ENCODE data around the gene NUMB. TPM values are rescaled to one million over a fixed set of nuclear protein-coding genes. Genes with fewer than 3 reads are reported as not detected.

NUMB gene
- total and polyA plus RNA-seq, 2 donors (not counting 3 experiments of a cell fraction or from before 2014, with no cell fraction given): 128 to 164 TPM

DNA sequence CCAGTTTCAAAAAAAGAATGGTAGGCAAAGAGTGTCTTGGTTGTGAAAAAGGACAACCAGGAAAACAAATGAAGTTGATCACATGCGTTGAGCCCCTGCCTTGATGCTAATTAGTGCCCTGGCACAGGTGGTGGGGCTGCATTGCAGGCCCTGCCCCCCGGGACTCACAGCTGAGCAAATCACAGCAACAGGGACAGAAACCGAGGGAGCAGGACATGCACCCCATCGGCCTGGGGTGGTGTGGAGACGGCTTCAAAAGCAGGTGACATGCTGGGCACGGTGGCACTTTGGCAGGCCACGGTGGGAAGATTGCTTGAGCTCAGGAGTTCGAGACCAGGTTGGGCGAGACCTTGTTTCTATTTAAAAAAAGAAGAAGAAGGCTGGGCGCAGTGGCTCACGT, 222.2 kb downstream of the NUMB start:
- no peaks in the 10 kb centered on the region for H3K79me2 ChIP-seq (ENCODE audit: control insufficient read depth, insufficient read depth, low read length)
- no peak overlapping the region for H3K4me3 ChIP-seq (replicated peaks in 1 of 3; ENCODE audit: insufficient read depth in 1 of 3, low read depth in 1 of 3, low read length in 3 of 3)
- H3K4me1 ChIP-seq (ENCODE audit: control insufficient read depth, extremely low read depth, insufficient read depth, low read length): peaks cover 36% of the 10 kb centered on the region
- no peaks in the 10 kb centered on the region for H3K9me1 ChIP-seq (replicated peaks; ENCODE audit: control insufficient read depth, extremely low read depth, insufficient read depth, low read length)
- no peak overlapping the region for H2AFZ ChIP-seq (ENCODE audit: low read depth, low read length)
- no peak for FAIRE-seq
- no TSS peak for BruUV-seq (replicated peaks)
- no peak for DNase-seq (ENCODE audit: low read depth, low spot score)
- H3K27ac ChIP-seq (ENCODE audit: insufficient read depth, low read depth, low read length): no peak overlapping the region
- intact Hi-C loops (cut with micrococcal nuclease): no loop called here
- H3K9me3 ChIP-seq (replicated peaks; ENCODE audit: control insufficient read depth, insufficient read depth, low read length): no peaks in the 10 kb centered on the region
- no peak overlapping the region for H3K9ac ChIP-seq (replicated peaks; ENCODE audit: extremely low read depth, insufficient read depth, low read length)
- dilution Hi-C loops (cut with MboI; ENCODE audit: extremely low pct_ligation_motif_present, low sequenced_read_pairs): no loop called here
- no peaks in the 10 kb centered on the region for H3K36me3 ChIP-seq (ENCODE audit: control insufficient read depth in 2 of 2, extremely low read depth in 1 of 2, insufficient read depth in 2 of 2, low read length in 2 of 2)
- TF ChIP-seq, protein P1, sequence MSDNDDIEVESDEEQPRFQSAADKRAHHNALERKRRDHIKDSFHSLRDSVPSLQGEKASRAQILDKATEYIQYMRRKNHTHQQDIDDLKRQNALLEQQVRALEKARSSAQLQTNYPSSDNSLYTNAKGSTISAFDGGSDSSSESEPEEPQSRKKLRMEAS (IDR thresholded peaks at IDR 0.05; ENCODE audit: insufficient read depth, insufficient read length): no peak
- TF ChIP-seq GATA2 (IDR thresholded peaks at IDR 0.05; ENCODE audit: insufficient read depth, insufficient read length, low read depth, low read length) (no peak), POLR2A (IDR thresholded peaks at IDR 0.05; ENCODE audit: low read depth, low read length) (no peak), POLR2AphosphoS5 (IDR thresholded peaks at IDR 0.05; ENCODE audit: insufficient read depth, low read depth, low read length) (no peak), EZH2 (IDR thresholded peaks at IDR 0.05; ENCODE audit: borderline replicate concordance, low read depth, low read length, severe bottlenecking) (no peak), CTCF (IDR thresholded peaks at IDR 0.05; ENCODE audit: extremely low read depth in 1 of 2, insufficient read depth in 1 of 2, low read depth in 1 of 2, low read length in 2 of 2) (no peak), JUN (IDR thresholded peaks at IDR 0.05; ENCODE audit: borderline replicate concordance, insufficient read depth, insufficient read length, low read depth) (no peak), FOS (IDR thresholded peaks at IDR 0.05; ENCODE audit: borderline replicate concordance, insufficient read depth, low read length) (no peak), MYC (IDR thresholded peaks at IDR 0.05; ENCODE audit: low read depth, low read length) (no peak)
- H3K4me2 ChIP-seq (ENCODE audit: insufficient read depth, low read length): no peak overlapping the region
- ChIA-PET CTCF (interaction anchor here (0.8 to 1.2 kb wide), 2 partner anchors 20 to 35 kb away, joined by 4 read pairs; no protein-coding TSS in a partner anchor), POLR2A (no interaction called here)
- peaks cover 5 to 6% of the 10 kb centered on the region in 2 experiments for H3K27me3 ChIP-seq (ENCODE audit: control insufficient read depth in 2 of 2, insufficient read depth in 2 of 2, low read length in 2 of 2)
- H4K20me1 ChIP-seq (replicated peaks; ENCODE audit: control insufficient read depth, extremely low read depth, insufficient read depth, low read length): no peaks in the 10 kb centered on the region

Data from endothelial cell of umbilical vein (primary cell).